Esophagus (tissue), 2 donors: ENCODE measurements around the gene METTL8. TPM values are rescaled to one million over a fixed set of nuclear protein-coding genes. Genes with fewer than 3 reads are reported as not detected.

Source experiments
- H3K27ac ChIP-seq, 2 donors: one replicate each; pipeline ENCODE4 v1.5.1; 2013; ENCODE audit warnings: low read depth in 2 of 2, mild to moderate bottlenecking in 2 of 2, inconsistent platforms in 1 of 2, low read length in 1 of 2, moderate library complexity in 1 of 2
- H3K27me3 ChIP-seq, 2 donors: one replicate each; pipeline ENCODE4 v1.6.1; 2013; ENCODE audit warnings: low read length in 2 of 2, control low read depth in 1 of 2, mild to moderate bottlenecking in 1 of 2; ENCODE audit not compliant: insufficient read depth in 2 of 2, control insufficient read depth in 1 of 2
- H3K36me3 ChIP-seq, 2 donors: one replicate each; pipeline ENCODE4 v1.6.1; 2013; ENCODE audit warnings: low read length in 1 of 2; ENCODE audit not compliant: control insufficient read depth in 2 of 2, insufficient read depth in 2 of 2
- H3K4me1 ChIP-seq, 2 donors: one replicate each; pipeline ENCODE4 v1.6.1; 2013; ENCODE audit warnings: low read length in 1 of 2; ENCODE audit not compliant: control insufficient read depth in 2 of 2, insufficient read depth in 2 of 2
- H3K4me3 ChIP-seq, 2 donors: one replicate each; pipeline ENCODE4 v1.5.1; 2013; ENCODE audit warnings: low read length in 2 of 2, mild to moderate bottlenecking in 2 of 2, low read depth in 1 of 2, moderate library complexity in 1 of 2
- H3K9me3 ChIP-seq, 2 donors: one replicate each; pipeline ENCODE4 v1.6.1; 2013; ENCODE audit warnings: mild to moderate bottlenecking in 2 of 2, low read depth in 1 of 2, low read length in 1 of 2, moderate library complexity in 1 of 2; ENCODE audit not compliant: control insufficient read depth in 2 of 2, insufficient read depth in 1 of 2
- WGBS, 2 donors: extraction: QIAGEN DNeasy Blood & Tissue Kit; methylation state at CpG; one replicate each; pipeline ENCODE4 v1.1.7; 2013; 5-methylcytosine and 5-hydroxymethylcytosine counted together
- polyA plus RNA-seq, 2 donors: library from polyadenylated mRNA; stranded (reverse); fragments of 200-250 nt; gene quantifications; one replicate each; pipeline ENCODE4 v1.2.3, GENCODE V29; 2013
- donor health status: healthy with polysubstance abuse.
- donor health status: Bipolar disorder and iron deficiency.

METTL8 gene
- polyA plus RNA-seq, 2 donors = 11.4 to 13.8 TPM

- 79 to 82% methylated on average over 6 of the region's 6 CpGs for WGBS, 2 donors
- Histone ChIP-seq H3K27me3 (no peaks in the 10 kb centered on the region), H3K4me3 (no peak overlapping the region), H3K27ac (no peak overlapping the region), H3K9me3 (peaks cover 0 to 3% of the 10 kb centered on the region in 2 donors), H3K36me3 (no peaks in the 10 kb centered on the region), H3K4me1 (no peaks in the 10 kb centered on the region)
Observed at GRCh38 chr2:171309455-171310286, 124.1 kb downstream of the METTL8 start.

GRCh38 chr2:171308280-171309054 is 125.3 kb downstream of the METTL8 start:
- no peak overlapping the region for H3K27ac ChIP-seq

GRCh38 chr2:171307560-171307959 is 126.2 kb downstream of the METTL8 start:
- peaks cover 0 to 3% of the 10 kb centered on the region in 2 donors for H3K9me3 ChIP-seq
- no peak overlapping the region for H3K4me3 ChIP-seq
- no peaks in the 10 kb centered on the region for H3K36me3 ChIP-seq
- no peaks in the 10 kb centered on the region for H3K4me1 ChIP-seq
- H3K27ac ChIP-seq = no peak overlapping the region
- no peaks in the 10 kb centered on the region for H3K27me3 ChIP-seq
- WGBS, 2 donors = 91 to 97% methylated on average over 4 of the region's 4 CpGs

More at GRCh38 chr2:171308280-171309054, 125.3 kb downstream of the METTL8 start:
- no peaks in the 10 kb centered on the region for H3K36me3 ChIP-seq
- WGBS, 2 donors = 96% methylated on average over 6 of the region's 6 CpGs
- H3K27me3 ChIP-seq = no peaks in the 10 kb centered on the region
- no peaks in the 10 kb centered on the region for H3K4me1 ChIP-seq
- peaks cover 0 to 3% of the 10 kb centered on the region in 2 donors for H3K9me3 ChIP-seq
- H3K4me3 ChIP-seq = no peak overlapping the region

GRCh38 chr2:171297956-171298355 is 135.8 kb downstream of the METTL8 start:
- H3K9me3 ChIP-seq = no peaks in the 10 kb centered on the region
- H3K4me1 ChIP-seq = no peaks in the 10 kb centered on the region
- 76 to 78% methylated on average over 2 of the region's 2 CpGs for WGBS, 2 donors

GRCh38 chr2:171294608-171295007 is 139.2 kb downstream of the METTL8 start:
- Histone ChIP-seq H3K4me3 (no peak overlapping the region), H3K27me3 (no peaks in the 10 kb centered on the region), H3K4me1 (no peaks in the 10 kb centered on the region), H3K9me3 (no peaks in the 10 kb centered on the region), H3K36me3 (no peaks in the 10 kb centered on the region), H3K27ac (no peak overlapping the region)
- 91 to 92% methylated on average over 5 of the region's 5 CpGs for WGBS, 2 donors

More at GRCh38 chr2:171297956-171298355, 135.8 kb downstream of the METTL8 start:
- no peak overlapping the region for H3K27ac ChIP-seq
- no peak overlapping the region for H3K4me3 ChIP-seq
- no peaks in the 10 kb centered on the region for H3K27me3 ChIP-seq
- no peaks in the 10 kb centered on the region for H3K36me3 ChIP-seq

- no peaks in the 10 kb centered on the region for H3K9me3 ChIP-seq
- H3K4me1 ChIP-seq = no peaks in the 10 kb centered on the region
- H3K4me3 ChIP-seq = no peak overlapping the region
- no peaks in the 10 kb centered on the region for H3K27me3 ChIP-seq
- WGBS, 2 donors = 48 to 69% methylated on average over 5 of the region's 5 CpGs
- no peaks in the 10 kb centered on the region for H3K36me3 ChIP-seq
- H3K27ac ChIP-seq = no peak overlapping the region
Observed at GRCh38 chr2:171293661-171294060, 140.1 kb downstream of the METTL8 start.

- no peaks in the 10 kb centered on the region for H3K9me3 ChIP-seq
- H3K4me1 ChIP-seq = no peaks in the 10 kb centered on the region
- no peak overlapping the region for H3K27ac ChIP-seq
- no peaks in the 10 kb centered on the region for H3K27me3 ChIP-seq
- WGBS, 2 donors = 83 to 85% methylated on average over 3 of the region's 3 CpGs
- H3K4me3 ChIP-seq = no peak overlapping the region
- H3K36me3 ChIP-seq = no peaks in the 10 kb centered on the region
Observed at GRCh38 chr2:171289991-171290390, 143.8 kb downstream of the METTL8 start.

- H3K4me3 ChIP-seq = no peak overlapping the region
Observed at GRCh38 chr2:171289316-171289715, 144.5 kb downstream of the METTL8 start.

GRCh38 chr2:171287611-171288010 is 146.2 kb downstream of the METTL8 start:
- Histone ChIP-seq H3K9me3 (no peaks in the 10 kb centered on the region), H3K36me3 (no peaks in the 10 kb centered on the region)

More at GRCh38 chr2:171289316-171289715, 144.5 kb downstream of the METTL8 start:
- no peaks in the 10 kb centered on the region for H3K27me3 ChIP-seq
- no peaks in the 10 kb centered on the region for H3K4me1 ChIP-seq
- H3K36me3 ChIP-seq = no peaks in the 10 kb centered on the region
- no peaks in the 10 kb centered on the region for H3K9me3 ChIP-seq
- H3K27ac ChIP-seq = no peak overlapping the region

More at GRCh38 chr2:171287611-171288010, 146.2 kb downstream of the METTL8 start:
- Histone ChIP-seq H3K4me1 (no peaks in the 10 kb centered on the region), H3K27me3 (no peaks in the 10 kb centered on the region), H3K27ac (no peak overlapping the region), H3K4me3 (no peak overlapping the region)
- WGBS, 2 donors = 32 to 35% methylated on average over 4 of the region's 4 CpGs
